ENCODE measurements around the gene ZBTB17. TPM values are rescaled to one million over a fixed set of nuclear protein-coding genes. Genes with fewer than 3 reads are reported as not detected.

The ZBTB17 gene
- total and polyA plus RNA-seq, 9 of the 15 experiments (the other 6 are each of a cell fraction or from before 2014, with no cell fraction given): 1.1 to 53.4 (median 29.6) TPM

GRCh38 chr1:16012590-16013219, 36.8 kb upstream of the ZBTB17 start (continued):
- TF ChIP-seq ZBTB33 (CRISPR knock-in tag; IDR thresholded peaks at IDR 0.05): no peak
- no peak for TF ChIP-seq NR4A1 (CRISPR knock-in tag; IDR thresholded peaks at IDR 0.05)
- 0 out of 2 replicates have a peak, but pooled peaks have one; percentile 7 for TF ChIP-seq NR4A1 (tag; IDR thresholded peaks at IDR 0.05)
- no peak for TF ChIP-seq ZNF717 (CRISPR knock-in tag; IDR thresholded peaks at IDR 0.05)
- TF ChIP-seq RUNX1 (IDR thresholded peaks at IDR 0.05; ENCODE audit: low read depth): 0 out of 2 replicates have a peak, but pooled peaks have one; percentile 14
- peak in 1 of 2 experiments; percentile 24; a peak in 1 of 4 replicates for TF ChIP-seq KDM4B (IDR thresholded peaks at IDR 0.05; ENCODE audit: borderline replicate concordance in 2 of 2, low read depth in 1 of 2)
- no peak for TF ChIP-seq ZNF408 (CRISPR knock-in tag; IDR thresholded peaks at IDR 0.05; ENCODE audit: low read depth)
- no peak for TF ChIP-seq SREBF1 (IDR thresholded peaks at IDR 0.05; ENCODE audit: borderline replicate concordance, low read depth, low read length)
- no peak for TF ChIP-seq BMI1 (IDR thresholded peaks at IDR 0.05; ENCODE audit: low read length)
- no peak for TF ChIP-seq PML (IDR thresholded peaks at IDR 0.05; ENCODE audit: low read length)
- TF ChIP-seq ZNF253 (CRISPR knock-in tag; conservative IDR thresholded peaks at IDR 0.05): no peak
- TF ChIP-seq TCF7 (IDR thresholded peaks at IDR 0.05; ENCODE audit: borderline replicate concordance): no peak
- TF ChIP-seq ZNF324 (CRISPR knock-in tag; IDR thresholded peaks at IDR 0.05): no peak
- no peak for TF ChIP-seq ZNF23 (CRISPR knock-in tag; IDR thresholded peaks at IDR 0.05)
- no peak for TF ChIP-seq ERF (CRISPR knock-in tag; IDR thresholded peaks at IDR 0.05)
- no peak for TF ChIP-seq MITF (IDR thresholded peaks at IDR 0.05)
- TF ChIP-seq ZBTB12 (CRISPR knock-in tag; IDR thresholded peaks at IDR 0.05): no peak
- 0 out of 2 replicates have a peak, but pooled peaks have one; percentile 17 for TF ChIP-seq MTA1 (IDR thresholded peaks at IDR 0.05; ENCODE audit: borderline replicate concordance)
- TF ChIP-seq CCNT2 (IDR thresholded peaks at IDR 0.05; ENCODE audit: borderline replicate concordance, extremely low read depth, insufficient read length, low read depth, low read length): peak; percentile 91
- no peak for TF ChIP-seq ETV6 (IDR thresholded peaks at IDR 0.05; ENCODE audit: borderline replicate concordance in 1 of 2, low read depth in 2 of 2, low read length in 1 of 2)
- no peak for TF ChIP-seq ETV6 (CRISPR knock-in tag; IDR thresholded peaks at IDR 0.05; ENCODE audit: borderline replicate concordance)

Data from K562 (cell line).